Measurements from ENCODE around the gene TCF12.

TCF12 gene

DNA sequence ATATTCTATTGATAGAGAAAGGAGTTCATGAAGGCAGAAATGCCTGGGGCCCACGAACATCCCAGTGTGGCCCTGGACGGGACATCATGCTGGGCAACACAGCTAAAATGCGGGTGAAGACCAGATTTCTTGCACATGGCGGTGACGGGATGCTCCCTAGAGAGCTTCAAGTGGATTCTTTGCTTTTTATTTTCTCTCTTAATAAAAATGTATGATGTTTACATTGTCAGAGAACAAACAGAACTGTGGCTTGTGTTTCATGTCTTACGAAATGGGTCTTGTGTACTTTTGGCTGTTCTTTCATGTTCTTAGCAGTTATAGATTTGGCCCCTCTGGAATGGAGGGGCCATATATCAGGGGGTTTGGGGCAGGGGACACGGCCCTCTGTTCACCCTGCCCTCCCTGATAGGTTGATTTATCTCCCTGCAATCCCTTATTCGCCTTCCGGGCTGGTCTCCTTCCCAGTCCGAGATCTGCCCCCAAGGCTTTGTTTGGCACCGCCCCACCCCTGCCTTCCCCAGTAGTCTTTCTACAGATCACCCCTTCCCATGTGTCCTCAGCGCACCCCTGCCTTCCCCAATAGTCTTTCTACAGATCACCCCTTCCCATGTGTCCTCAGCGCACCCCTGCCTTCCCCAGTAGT is 389.2 kb downstream of the TCF12 start:
- no peak for DNase-seq

GRCh38 chr15:57308170-57308545 is 389.7 kb downstream of the TCF12 start:
- no peak for DNase-seq

GRCh38 chr15:57309856-57310760 is 391.7 kb downstream of the TCF12 start:
- no peak for DNase-seq

GRCh38 chr15:57310876-57311275 is 392.4 kb downstream of the TCF12 start:
- no peak for DNase-seq

DNA sequence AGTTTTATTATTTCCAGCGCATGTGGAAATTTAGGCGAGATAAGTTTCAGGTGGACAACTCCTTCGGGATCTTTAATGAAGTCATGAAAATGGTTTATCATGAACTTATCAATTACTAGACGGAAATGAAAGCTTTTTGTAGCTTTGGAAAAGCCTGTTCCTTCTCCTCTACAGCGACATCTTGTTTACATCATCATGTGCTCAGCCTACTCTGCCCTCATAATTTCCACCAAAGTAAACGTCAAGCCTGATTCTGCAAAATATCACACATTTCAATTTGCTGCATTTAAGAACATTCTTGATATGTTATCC is 393.5 kb downstream of the TCF12 start:
- DNase-seq: no peak

DNA sequence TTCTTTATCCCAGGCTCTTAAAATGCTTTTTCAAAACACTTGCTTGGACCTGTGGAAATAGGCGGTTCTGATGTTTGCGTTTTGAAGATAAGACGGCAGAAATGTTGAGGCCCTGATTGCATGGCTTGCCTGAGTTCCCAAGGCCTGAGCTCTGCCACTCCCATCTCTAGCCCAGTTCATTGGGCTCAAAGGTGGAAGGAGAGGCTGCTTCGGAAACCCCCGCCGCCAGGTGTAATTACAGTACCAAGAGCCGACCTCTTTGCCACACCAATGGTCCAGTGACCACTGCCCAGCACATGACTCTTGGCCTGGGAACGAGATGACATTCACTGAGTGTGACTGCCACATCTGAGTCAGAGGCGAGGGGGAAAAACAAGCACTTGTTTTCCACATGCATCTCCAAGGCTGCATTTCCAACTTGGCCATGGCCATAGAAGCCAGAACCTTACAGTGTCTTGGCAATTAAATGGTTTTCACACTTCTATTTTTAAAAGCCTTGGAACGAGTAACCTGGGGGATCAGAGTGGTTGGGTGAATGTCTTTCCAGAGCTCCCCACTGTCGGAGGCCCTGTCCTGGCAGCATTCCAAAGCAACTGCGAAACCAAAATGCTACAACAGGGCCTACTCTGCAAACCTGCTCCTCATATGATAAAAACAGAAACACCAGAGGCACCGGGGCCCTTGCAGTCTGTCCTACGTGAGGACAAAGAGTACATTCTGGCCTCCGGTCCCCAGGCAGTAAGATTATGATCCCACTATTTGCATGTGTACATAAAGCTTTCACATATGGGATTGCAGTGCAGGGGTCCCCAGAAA is 394.1 kb downstream of the TCF12 start:
- DNase-seq: no peak

DNA sequence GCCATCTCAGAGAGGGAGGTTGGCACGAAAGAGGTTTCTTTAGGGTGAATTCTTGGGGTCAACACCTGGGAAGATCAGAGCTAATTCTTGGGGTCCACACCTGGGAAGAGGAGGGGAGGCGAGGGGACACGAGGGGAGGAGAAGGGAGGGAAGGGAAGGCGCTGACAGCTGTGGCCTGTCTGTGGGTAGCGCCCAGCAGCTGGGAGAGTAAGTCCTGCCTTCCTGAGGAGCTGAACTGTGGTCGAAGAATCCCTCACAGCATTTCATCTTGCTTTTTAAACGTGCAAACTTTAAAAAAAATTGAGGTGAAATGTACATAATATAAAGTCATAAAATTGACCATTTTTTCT is 394.7 kb downstream of the TCF12 start:
- DNase-seq: no peak

- no peak for DNase-seq
These were observed 395.8 kb downstream of the TCF12 start for GRCh38 chr15:57314221-57314620.

DNA sequence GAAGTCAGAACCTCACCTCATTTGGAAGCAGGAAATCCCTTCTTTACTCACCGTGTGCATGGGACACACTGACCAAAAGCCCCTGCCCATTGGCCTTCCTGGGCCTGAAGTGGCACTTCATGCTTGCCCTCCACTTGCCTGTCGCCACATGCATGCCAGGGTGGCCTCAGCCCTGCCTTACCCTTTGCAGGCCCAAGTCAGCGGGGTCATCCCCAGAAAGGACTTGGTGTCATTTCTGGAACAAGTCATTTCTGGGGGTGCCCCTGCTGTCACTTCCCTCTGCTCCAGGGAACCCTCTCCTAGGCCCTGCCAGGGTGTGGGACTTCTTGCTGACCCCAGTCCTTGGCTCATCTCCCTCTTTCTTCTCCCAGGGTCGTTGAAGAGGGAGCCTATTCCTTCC is 398.0 kb downstream of the TCF12 start:
- no peak for DNase-seq

- DNase-seq: no peak
These were observed 400.9 kb downstream of the TCF12 start for GRCh38 chr15:57319226-57319918.

DNA sequence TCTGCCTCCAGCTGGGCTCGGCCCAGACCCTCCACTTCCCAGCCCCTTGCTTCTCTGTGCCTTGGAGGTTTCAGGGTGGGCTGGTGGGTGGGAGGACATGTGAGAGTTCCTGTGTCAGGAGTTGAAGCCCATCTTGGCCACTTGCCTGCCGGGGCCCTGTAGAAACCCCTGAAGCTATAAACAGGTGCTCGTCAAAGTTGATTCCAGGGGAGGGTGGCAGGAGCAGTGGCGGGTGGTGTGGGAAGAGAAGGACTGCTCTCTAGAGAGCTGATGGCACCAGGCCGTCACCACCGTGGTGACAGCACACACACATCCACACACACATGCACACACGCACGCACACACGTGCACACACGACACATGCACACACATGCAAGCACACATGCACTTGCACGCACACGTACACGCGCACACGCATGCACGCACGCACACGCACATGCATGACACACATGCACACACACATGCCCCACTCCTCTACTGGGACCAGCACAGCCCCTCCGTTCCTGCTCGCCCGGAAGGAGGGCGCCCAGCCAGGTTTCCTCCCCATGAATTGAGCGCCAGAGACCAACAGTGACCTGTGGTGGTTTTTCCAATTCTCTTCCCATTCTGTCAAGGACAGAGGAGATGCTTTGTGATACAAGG is 401.6 kb downstream of the TCF12 start:
- no peak for DNase-seq

DNA sequence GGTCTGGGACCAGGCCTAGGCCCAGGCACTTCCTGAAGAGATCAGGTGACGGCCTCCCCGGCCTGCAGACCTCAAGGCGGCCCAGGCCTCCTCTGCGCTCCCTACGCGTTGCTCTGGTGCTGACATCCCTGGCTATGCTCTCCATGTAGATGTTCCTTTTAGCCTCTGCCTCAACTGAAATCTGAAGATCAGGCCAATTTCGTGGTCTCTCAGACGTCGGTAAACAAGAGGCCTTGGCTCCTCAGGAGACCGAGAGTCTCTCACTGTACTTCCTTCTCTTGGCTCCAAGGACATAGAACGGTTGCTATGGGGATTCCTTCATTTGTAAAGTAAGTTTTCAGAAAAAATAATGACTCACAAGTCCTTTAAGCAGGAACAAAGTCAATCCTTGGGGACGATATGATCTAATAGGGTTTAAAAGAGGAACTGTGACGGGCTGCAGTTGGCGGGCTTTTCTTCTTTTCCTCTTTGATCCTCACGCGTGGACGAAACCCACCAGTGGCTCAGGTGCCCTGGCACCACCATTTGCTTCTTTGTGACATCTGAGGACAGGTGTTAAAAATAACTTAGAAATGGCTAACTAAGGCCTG is 402.3 kb downstream of the TCF12 start:
- no peak for DNase-seq

DNA sequence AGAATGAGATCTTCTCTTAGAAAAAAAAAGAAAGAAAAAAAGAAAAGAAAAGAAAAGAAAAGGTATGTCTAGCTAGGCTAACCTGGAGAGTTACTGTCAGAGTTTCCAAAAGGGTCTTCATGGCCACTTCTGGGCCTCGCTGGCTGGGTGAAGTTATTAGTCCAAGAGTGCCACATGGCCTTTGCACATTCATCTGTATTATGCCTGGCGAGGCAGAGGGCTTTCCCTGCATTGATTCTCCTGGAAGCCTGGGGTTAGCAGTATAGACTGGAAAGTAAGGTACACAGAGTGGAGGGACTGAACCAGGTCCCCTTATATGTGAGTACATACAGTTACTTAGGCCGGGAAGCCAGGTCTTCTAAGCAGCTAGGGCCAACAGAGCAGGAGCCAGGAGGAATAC is 403.0 kb downstream of the TCF12 start:
- no peak for DNase-seq

GRCh38 chr15:57321973-57322601 is 403.6 kb downstream of the TCF12 start:
- no peak for DNase-seq

DNA sequence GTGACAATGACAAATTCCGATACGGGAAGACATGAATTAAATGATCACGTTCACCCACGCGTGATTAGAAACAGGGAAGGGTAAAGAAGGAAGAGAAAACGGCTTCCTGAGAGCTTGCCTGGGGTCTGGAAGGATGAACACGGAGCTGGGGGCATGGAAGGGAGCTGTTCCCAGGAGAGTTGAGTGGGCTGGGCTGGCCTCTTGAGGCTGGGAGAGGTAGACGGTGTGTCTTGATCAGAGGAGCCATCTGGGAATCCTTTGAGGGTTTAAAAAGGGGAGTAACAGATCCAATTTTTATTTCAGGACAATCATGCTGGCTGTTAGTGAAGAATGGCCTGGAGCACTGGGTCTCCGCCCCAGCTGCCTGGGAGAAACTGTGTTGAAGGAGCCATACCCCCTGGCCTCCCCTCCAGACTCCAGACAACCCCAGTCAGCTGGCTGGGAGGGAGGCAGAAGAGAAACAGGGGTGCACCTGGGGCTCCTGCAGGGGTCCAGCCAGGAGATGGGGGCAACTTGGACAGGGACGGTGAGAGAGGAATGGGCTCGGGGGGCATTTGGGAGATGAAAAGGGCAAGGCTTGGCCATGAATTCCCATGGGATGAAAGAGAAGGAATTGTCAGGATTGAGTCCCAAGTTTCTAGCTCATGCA is 404.3 kb downstream of the TCF12 start:
- no peak for DNase-seq

- DNase-seq: no peak
These were observed 404.9 kb downstream of the TCF12 start for GRCh38 chr15:57323299-57323805.

- no peak for DNase-seq
These were observed 405.6 kb downstream of the TCF12 start for GRCh38 chr15:57323806-57324589.

DNA sequence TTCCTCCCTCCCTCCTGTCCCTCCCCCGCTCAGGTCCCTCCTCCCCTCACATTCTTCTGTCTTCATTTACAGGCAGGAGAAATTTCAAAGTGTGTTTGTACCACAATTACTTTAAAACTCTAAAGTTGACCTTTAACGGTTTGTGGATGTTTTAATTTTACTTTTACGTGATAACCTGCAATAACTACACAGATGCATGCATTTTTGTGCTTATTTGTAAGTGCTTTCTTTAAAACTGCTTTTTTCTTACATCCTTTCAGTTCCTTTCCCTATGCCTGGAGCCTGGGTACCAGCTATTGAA is 406.1 kb downstream of the TCF12 start:
- no peak for DNase-seq

DNA sequence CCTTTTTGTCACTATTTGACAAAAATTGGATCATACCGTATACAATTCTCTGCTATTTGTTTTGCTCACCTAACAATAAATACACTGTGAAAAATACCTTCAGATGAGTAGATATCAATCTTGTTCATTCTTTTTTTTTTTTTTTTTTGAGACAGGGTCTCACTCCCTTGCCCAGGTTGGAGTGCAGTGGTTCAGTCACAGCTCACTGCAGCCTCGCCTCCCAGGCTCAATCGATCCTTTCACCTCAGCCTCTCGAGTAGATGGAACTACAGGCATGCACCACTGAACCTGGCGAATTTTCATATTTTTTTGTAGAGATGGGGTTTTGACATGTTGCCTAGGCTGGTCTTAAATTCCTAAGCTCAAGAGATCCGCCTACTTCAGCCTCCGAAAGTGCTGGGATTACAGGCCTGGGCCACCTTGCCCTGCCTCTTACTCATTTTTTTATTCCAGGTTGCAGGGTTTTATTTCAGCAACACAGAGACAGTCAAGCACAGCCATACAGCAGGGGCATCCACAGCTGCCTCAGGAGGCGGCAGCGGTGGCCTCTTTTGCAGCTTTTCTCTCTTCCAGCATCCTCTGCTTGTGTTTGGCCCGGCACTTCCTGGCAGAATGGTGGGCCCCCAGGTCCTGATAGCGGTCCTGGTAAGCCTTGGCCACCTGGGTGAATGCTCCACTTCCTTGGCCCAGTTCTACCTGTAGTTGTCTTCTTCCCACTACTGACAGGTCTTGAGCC is 406.7 kb downstream of the TCF12 start:
- no peak for DNase-seq

DNA sequence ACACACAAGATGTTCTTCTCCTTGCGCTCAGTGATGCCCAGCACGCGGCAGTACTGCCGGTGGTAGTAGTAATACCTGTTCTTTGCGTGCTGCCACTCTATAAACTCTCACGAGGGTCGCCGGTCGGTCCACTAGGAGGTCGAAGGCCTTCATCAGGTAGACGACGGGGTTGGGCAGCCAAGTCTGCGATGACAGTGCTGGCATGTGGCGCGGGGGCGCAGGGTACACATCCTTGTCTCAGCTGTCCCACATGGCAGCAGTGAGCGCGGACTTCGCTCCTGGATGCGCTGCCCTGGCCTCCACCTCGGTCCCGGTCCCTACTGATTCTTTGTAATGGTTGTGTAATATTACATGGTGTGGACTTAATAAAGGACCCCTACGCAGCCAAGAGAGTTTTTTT is 407.8 kb downstream of the TCF12 start:
- no peak for DNase-seq

Data from activated CD8-positive, alpha-beta memory T cell treated with anti-CD3 and anti-CD28 coated beads for 24 hours (primary cell).